Astrocyte (in vitro differentiated cells and primary cell): ENCODE data around the gene TBRG4. TPM values are rescaled to one million over a fixed set of nuclear protein-coding genes. Genes with fewer than 3 reads are reported as not detected.
A peak's percentile ranks its signal among the peaks of the same experiment; 100 is the strongest.

Experiments
- DNase-seq: peaks from one replicate; pipeline ENCODE4 v3.0.0-alpha.2; 2010; ENCODE audit warnings: low read depth
- FAIRE-seq: peaks from 2 replicates; lab custom pipeline; 2011; peaks lifted over from hg19 to GRCh38; lab: Jason Lieb, UNC
- H2AFZ ChIP-seq: 2 replicates; pipeline ENCODE4 v1.6.0; 2012; ENCODE audit warnings: low read depth, low read length, inconsistent platforms
- H3K27ac ChIP-seq: 2 replicates; pipeline ENCODE4 v1.5.1; 2011; ENCODE audit warnings: low read depth, low read length, inconsistent platforms
- H3K27me3 ChIP-seq: 2 replicates; pipeline ENCODE4 v1.6.0; 2011; ENCODE audit warnings: low read length, inconsistent platforms; ENCODE audit not compliant: insufficient read depth
- H3K36me3 ChIP-seq: 2 replicates; pipeline ENCODE4 v1.5.1; 2011; ENCODE audit warnings: low read length, inconsistent platforms; ENCODE audit not compliant: insufficient read depth
- H3K4me1 ChIP-seq: 2 replicates; pipeline ENCODE4 v1.5.1; 2011; ENCODE audit warnings: low read length, inconsistent platforms; ENCODE audit not compliant: insufficient read depth
- H3K4me2 ChIP-seq: 2 replicates; pipeline ENCODE4 v1.6.0; 2012; ENCODE audit warnings: low read length, inconsistent platforms
- H3K4me3 ChIP-seq: 2 replicates; pipeline ENCODE4 v1.5.1; 2011; ENCODE audit warnings: low read depth, mild to moderate bottlenecking, low read length, inconsistent platforms; ENCODE audit not compliant: insufficient read depth
- H3K79me2 ChIP-seq: 2 replicates; pipeline ENCODE4 v1.6.0; 2012; ENCODE audit warnings: mild to moderate bottlenecking, low read length, inconsistent platforms; ENCODE audit not compliant: insufficient read depth
- H3K9ac ChIP-seq: 2 replicates; pipeline ENCODE4 v1.6.0; 2012; ENCODE audit warnings: mild to moderate bottlenecking, low read length, inconsistent platforms
- H3K9me3 ChIP-seq: 2 replicates; pipeline ENCODE4 v1.5.1; 2012; ENCODE audit warnings: low read depth, mild to moderate bottlenecking, low read length, inconsistent platforms; ENCODE audit not compliant: insufficient read depth
- H4K20me1 ChIP-seq: 2 replicates; pipeline ENCODE4 v1.6.0; 2012; ENCODE audit warnings: low read length, inconsistent platforms; ENCODE audit not compliant: insufficient read depth
- H3K27ac Mint-ChIP-seq: one replicate; pipeline ENCODE4 v1.8.0; 2021; ENCODE audit warnings: mild to moderate bottlenecking, mixed read lengths; ENCODE audit not compliant: unreplicated experiment
- H3K27me3 Mint-ChIP-seq: one replicate; pipeline ENCODE4 v1.8.0; 2021; ENCODE audit warnings: low read depth, mixed read lengths; ENCODE audit not compliant: unreplicated experiment
- H3K36me3 Mint-ChIP-seq: one replicate; pipeline ENCODE4 v1.8.0; 2021; ENCODE audit warnings: low read depth, mixed read lengths; ENCODE audit not compliant: unreplicated experiment
- H3K4me1 Mint-ChIP-seq: one replicate; pipeline ENCODE4 v1.8.0; 2021; ENCODE audit warnings: low read depth, mixed read lengths; ENCODE audit not compliant: unreplicated experiment
- H3K4me3 Mint-ChIP-seq: one replicate; pipeline ENCODE4 v1.8.0; 2021; ENCODE audit warnings: mild to moderate bottlenecking, moderate library complexity, mixed read lengths; ENCODE audit not compliant: unreplicated experiment
- H3K9me3 Mint-ChIP-seq: one replicate; pipeline ENCODE4 v1.8.0; 2021; ENCODE audit warnings: mild to moderate bottlenecking, mixed read lengths; ENCODE audit not compliant: unreplicated experiment
- EZH2 ChIP-seq: IDR thresholded peaks from 2 replicates; pipeline ENCODE4 v1.6.1; 2012; ENCODE audit warnings: mild to moderate bottlenecking, low read length, inconsistent platforms; ENCODE audit not compliant: insufficient read depth
- total RNA-seq: library from RNA; stranded (reverse); gene quantifications from 2 replicates; pipeline ENCODE4 v1.2.1, GENCODE V29; 2021
- TF ChIP-seq, protein P1 (sequence below): IDR thresholded peaks from 2 replicates; pipeline ENCODE4 v1.5.1; 2011; ENCODE audit warnings: low read depth, mild to moderate bottlenecking, inconsistent platforms, low read length, moderate library complexity; ENCODE audit not compliant: insufficient read depth

TBRG4 gene
- total RNA-seq, 1 donor from 2014 or later = 65.2 TPM

DNA sequence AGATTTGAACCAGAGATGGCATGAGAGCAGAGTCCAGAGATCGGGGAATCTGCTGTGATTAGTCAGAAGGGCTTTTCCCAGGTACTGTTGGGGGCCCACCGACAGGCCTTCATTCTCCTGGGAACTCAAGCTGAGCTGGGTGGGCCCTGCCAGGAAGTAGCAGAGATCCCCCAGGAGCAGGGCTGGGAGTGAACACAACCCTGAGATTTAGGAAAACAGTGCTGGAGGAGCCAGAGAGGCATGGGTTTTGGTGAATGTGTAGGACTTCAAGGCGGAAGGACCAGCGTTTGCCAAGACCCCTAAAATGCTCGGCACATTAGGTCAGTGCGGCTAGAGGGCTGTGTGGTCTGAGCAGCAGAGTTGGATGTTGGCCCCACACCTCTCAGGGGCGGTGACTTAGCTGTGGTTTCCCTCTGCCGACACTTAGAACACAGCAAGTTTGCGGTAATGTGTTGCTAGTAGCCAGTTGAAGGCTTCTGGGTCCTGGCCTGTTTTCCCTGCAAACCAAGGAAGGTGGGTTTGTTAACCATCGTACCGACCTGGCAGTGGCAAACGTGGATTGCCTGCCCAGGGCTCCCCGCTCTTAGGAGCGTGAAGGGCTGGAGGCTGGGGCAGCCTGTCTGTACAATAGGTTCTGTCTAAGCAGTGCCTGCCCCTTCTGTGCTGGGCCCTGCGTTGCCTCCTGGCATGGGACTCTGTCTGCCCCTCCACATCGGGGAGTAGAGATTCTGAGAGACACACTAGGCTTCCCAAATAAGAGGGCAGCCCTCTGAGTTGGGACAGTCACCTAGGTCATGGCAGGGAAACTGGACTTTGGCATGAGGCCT is 36.8 kb downstream of the TBRG4 start:
- peak overlapping the region; percentile 27 for H3K4me3 Mint-ChIP-seq
- H3K4me1 Mint-ChIP-seq = peaks cover 18% of the 10 kb centered on the region
- H2AFZ ChIP-seq = no peak overlapping the region
- no peaks in the 10 kb centered on the region for H3K4me1 ChIP-seq
- H3K36me3 ChIP-seq = peaks cover 9% of the 10 kb centered on the region
- no peaks in the 10 kb centered on the region for H3K9me3 Mint-ChIP-seq
- FAIRE-seq (no peak), DNase-seq (no peak)
- no peak for TF ChIP-seq EZH2
- TF ChIP-seq, protein P1, sequence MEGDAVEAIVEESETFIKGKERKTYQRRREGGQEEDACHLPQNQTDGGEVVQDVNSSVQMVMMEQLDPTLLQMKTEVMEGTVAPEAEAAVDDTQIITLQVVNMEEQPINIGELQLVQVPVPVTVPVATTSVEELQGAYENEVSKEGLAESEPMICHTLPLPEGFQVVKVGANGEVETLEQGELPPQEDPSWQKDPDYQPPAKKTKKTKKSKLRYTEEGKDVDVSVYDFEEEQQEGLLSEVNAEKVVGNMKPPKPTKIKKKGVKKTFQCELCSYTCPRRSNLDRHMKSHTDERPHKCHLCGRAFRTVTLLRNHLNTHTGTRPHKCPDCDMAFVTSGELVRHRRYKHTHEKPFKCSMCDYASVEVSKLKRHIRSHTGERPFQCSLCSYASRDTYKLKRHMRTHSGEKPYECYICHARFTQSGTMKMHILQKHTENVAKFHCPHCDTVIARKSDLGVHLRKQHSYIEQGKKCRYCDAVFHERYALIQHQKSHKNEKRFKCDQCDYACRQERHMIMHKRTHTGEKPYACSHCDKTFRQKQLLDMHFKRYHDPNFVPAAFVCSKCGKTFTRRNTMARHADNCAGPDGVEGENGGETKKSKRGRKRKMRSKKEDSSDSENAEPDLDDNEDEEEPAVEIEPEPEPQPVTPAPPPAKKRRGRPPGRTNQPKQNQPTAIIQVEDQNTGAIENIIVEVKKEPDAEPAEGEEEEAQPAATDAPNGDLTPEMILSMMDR = no peak
- no peak overlapping the region for H3K4me3 ChIP-seq
- H3K79me2 ChIP-seq = no peaks in the 10 kb centered on the region
- H3K4me2 ChIP-seq = no peak overlapping the region
- H3K9me3 ChIP-seq = no peaks in the 10 kb centered on the region
- H3K9ac ChIP-seq = no peak overlapping the region
- H3K36me3 Mint-ChIP-seq = peaks cover 14% of the 10 kb centered on the region
- peaks cover 35% of the 10 kb centered on the region for H4K20me1 ChIP-seq
- no peak overlapping the region for H3K27ac ChIP-seq
- no peak overlapping the region for H3K27ac Mint-ChIP-seq
- no peaks in the 10 kb centered on the region for H3K27me3 Mint-ChIP-seq
- H3K27me3 ChIP-seq = no peaks in the 10 kb centered on the region

DNA sequence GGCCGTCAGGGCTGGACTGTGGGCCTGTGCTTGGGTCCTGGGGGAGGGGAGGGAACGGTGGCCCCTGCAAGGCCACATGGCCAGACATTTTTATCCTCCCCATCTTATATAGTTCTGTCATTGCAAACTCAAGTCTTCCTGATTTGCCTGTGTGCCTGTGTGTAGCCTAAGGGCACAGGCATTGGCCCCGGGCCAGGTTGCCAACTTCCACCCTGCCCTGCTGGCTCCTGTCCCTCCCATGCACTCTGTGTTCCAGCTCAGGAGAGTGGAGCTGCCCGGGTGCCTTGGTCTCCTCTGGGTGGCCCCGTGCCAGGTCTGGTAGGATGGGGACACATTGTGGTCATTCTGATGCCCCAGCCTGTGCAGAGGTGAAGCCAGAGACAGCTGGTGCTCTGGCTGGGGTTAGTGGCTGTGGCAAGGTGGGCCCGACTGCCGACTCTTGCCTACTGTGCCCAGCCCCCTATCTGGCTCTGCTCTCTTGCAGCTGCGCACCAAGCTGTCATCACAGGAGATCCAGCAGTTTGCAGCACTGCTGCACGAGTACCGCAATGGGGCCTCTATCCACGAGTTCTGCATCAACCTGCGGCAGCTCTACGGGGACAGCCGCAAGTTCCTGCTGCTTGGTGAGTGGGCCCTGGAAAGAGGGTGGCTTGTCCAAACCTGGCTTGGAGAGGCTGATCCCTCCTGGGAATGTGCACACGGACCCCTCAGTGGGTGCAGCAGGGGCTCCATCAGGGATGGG is 37.5 kb downstream of the TBRG4 start:
- Mint-ChIP-seq H3K27me3 (no peaks in the 10 kb centered on the region), H3K4me3 (no peak overlapping the region), H3K27ac (no peak overlapping the region), H3K4me1 (peaks cover 18% of the 10 kb centered on the region), H3K36me3 (peaks cover 12% of the 10 kb centered on the region), H3K9me3 (no peaks in the 10 kb centered on the region)
- Histone ChIP-seq H4K20me1 (peaks cover 41% of the 10 kb centered on the region), H2AFZ (no peak overlapping the region), H3K4me1 (no peaks in the 10 kb centered on the region), H3K4me2 (no peak overlapping the region), H3K27me3 (no peaks in the 10 kb centered on the region), H3K4me3 (no peak overlapping the region), H3K9me3 (no peaks in the 10 kb centered on the region), H3K27ac (no peak overlapping the region), H3K79me2 (no peaks in the 10 kb centered on the region), H3K9ac (no peak overlapping the region), H3K36me3 (peaks cover 12% of the 10 kb centered on the region)
- no peak for TF ChIP-seq EZH2
- TF ChIP-seq, protein P1 = no peak
- FAIRE-seq = no peak
- no peak for DNase-seq
